ENCODE measurements around the gene SOX11.

The SOX11 gene

GRCh38 chr2:5693287-5694201 is 1.4 kb downstream of the SOX11 start:
- DNase-seq (ENCODE audit: low read depth in 1 of 2, low spot score in 1 of 2), result no peak
- H3K27ac ChIP-seq (replicated peaks), result no peak overlapping the region
- H3K4me3 ChIP-seq (replicated peaks; ENCODE audit: insufficient read depth, low read length), result no peak overlapping the region
- peaks cover 30% of the 10 kb centered on the region for H3K27me3 ChIP-seq (ENCODE audit: insufficient read depth, poor library complexity, severe bottlenecking)
- TF ChIP-seq SPI1 (IDR thresholded peaks at IDR 0.05; ENCODE audit: borderline replicate concordance, low read depth) (no peak), GABPA (IDR thresholded peaks at IDR 0.05; ENCODE audit: low read depth) (no peak), CTCF (IDR thresholded peaks at IDR 0.05; ENCODE audit: insufficient read depth, low read length) (no peak), REST (IDR thresholded peaks at IDR 0.05; ENCODE audit: insufficient replicate concordance, low read depth) (no peak), POLR2AphosphoS5 (IDR thresholded peaks at IDR 0.05; ENCODE audit: low read depth) (no peak)

- no peak for TF ChIP-seq POLR2AphosphoS5 (IDR thresholded peaks at IDR 0.05; ENCODE audit: low read depth)
- TF ChIP-seq SPI1 (IDR thresholded peaks at IDR 0.05; ENCODE audit: borderline replicate concordance, low read depth), result no peak
- TF ChIP-seq CTCF (IDR thresholded peaks at IDR 0.05; ENCODE audit: insufficient read depth, low read length), result no peak
- TF ChIP-seq GABPA (IDR thresholded peaks at IDR 0.05; ENCODE audit: low read depth), result no peak
- TF ChIP-seq REST (IDR thresholded peaks at IDR 0.05; ENCODE audit: insufficient replicate concordance, low read depth), result no peak
- Histone ChIP-seq H3K4me3 (replicated peaks; ENCODE audit: insufficient read depth, low read length) (no peak overlapping the region), H3K27ac (replicated peaks) (no peak overlapping the region), H3K27me3 (ENCODE audit: insufficient read depth, poor library complexity, severe bottlenecking) (peaks cover 30% of the 10 kb centered on the region)
- no peak for DNase-seq (ENCODE audit: low read depth in 1 of 2, low spot score in 1 of 2)
Observed at GRCh38 chr2:5694306-5694705, 2.1 kb downstream of the SOX11 start.

- DNase-seq (ENCODE audit: low read depth in 1 of 2, low spot score in 1 of 2), result no peak
- TF ChIP-seq GABPA (IDR thresholded peaks at IDR 0.05; ENCODE audit: low read depth) (no peak), POLR2AphosphoS5 (IDR thresholded peaks at IDR 0.05; ENCODE audit: low read depth) (no peak), CTCF (IDR thresholded peaks at IDR 0.05; ENCODE audit: insufficient read depth, low read length) (no peak), SPI1 (IDR thresholded peaks at IDR 0.05; ENCODE audit: borderline replicate concordance, low read depth) (no peak), REST (IDR thresholded peaks at IDR 0.05; ENCODE audit: insufficient replicate concordance, low read depth) (no peak)
- Histone ChIP-seq H3K27me3 (ENCODE audit: insufficient read depth, poor library complexity, severe bottlenecking) (peaks cover 21% of the 10 kb centered on the region), H3K4me3 (replicated peaks; ENCODE audit: insufficient read depth, low read length) (no peak overlapping the region), H3K27ac (replicated peaks) (no peak overlapping the region)
Observed at GRCh38 chr2:5695654-5696403, 3.6 kb downstream of the SOX11 start.

Data from HL-60 (cell line).